LNCaP clone FGC (cell line): ENCODE measurements around the gene TNIK.
"Not testable (repeated sequence)": the region's sequence is repeated elsewhere in the genome, so short reads cannot be mapped to it uniquely, and the experiment has no call there.

Experiments used
- DNase-seq: peaks from one replicate; pipeline ENCODE4 v3.0.0-alpha.2; 2011; ENCODE audit warnings: low read depth
- H3K4me3 ChIP-seq: 2 replicates; pipeline ENCODE4 v1.5.1; 2011; ENCODE audit warnings: mild to moderate bottlenecking, low read depth, low read length, control low read depth
- CTCF ChIP-seq: IDR thresholded peaks from 2 replicates; pipeline ENCODE4 v1.5.1; 2012; ENCODE audit warnings: mild to moderate bottlenecking; ENCODE audit not compliant: control insufficient read depth, insufficient read depth; ENCODE audit errors: extremely low read depth

Gene TNIK

GRCh38 chr3:171431550-171431949 is 28.7 kb downstream of the TNIK start:
- DNase-seq, result no peak
- H3K4me3 ChIP-seq, result no peak overlapping the region

GRCh38 chr3:171430530-171430929 is 29.7 kb downstream of the TNIK start:
- TF ChIP-seq CTCF, result no peak
- no peak overlapping the region for H3K4me3 ChIP-seq
- no peak for DNase-seq

More at GRCh38 chr3:171431550-171431949, 28.7 kb downstream of the TNIK start:
- TF ChIP-seq CTCF, result no peak

GRCh38 chr3:171429635-171430034 is 30.6 kb downstream of the TNIK start:
- DNase-seq, result no peak
- TF ChIP-seq CTCF, result no peak
- H3K4me3 ChIP-seq, result no peak overlapping the region

- no peak for DNase-seq
- TF ChIP-seq CTCF, result no peak
- no peak overlapping the region for H3K4me3 ChIP-seq
Observed at GRCh38 chr3:171428892-171429291, 31.3 kb downstream of the TNIK start.

GRCh38 chr3:171428321-171428787 is 31.9 kb downstream of the TNIK start:
- no peak for DNase-seq
- no peak for TF ChIP-seq CTCF
- H3K4me3 ChIP-seq, result no peak overlapping the region

- no peak for TF ChIP-seq CTCF
- no peak overlapping the region for H3K4me3 ChIP-seq
- no peak for DNase-seq
Observed at GRCh38 chr3:171427771-171428320, 32.4 kb downstream of the TNIK start.

GRCh38 chr3:171424063-171424462 is 36.1 kb downstream of the TNIK start:
- DNase-seq, H3K4me3 ChIP-seq: not testable (repeated sequence)

- H3K4me3 ChIP-seq, DNase-seq: not testable (repeated sequence)
Observed at GRCh38 chr3:171422855-171423254, 37.4 kb downstream of the TNIK start.
